Hepatocyte (in vitro differentiated cells): ENCODE measurements around the gene KLHL36. TPM values are rescaled to one million over a fixed set of nuclear protein-coding genes. Genes with fewer than 3 reads are reported as not detected.

Experiments used
- DNase-seq: peaks from one replicate; pipeline ENCODE4 v3.0.0-alpha.2; 2016; ENCODE audit warnings: low spot score
- H2AFZ ChIP-seq: fragments of 200-600 bp; sonication (generic); 2 replicates; pipeline ENCODE4 v1.6.0; 2016; ENCODE audit warnings: antibody characterized with exemption, mild to moderate bottlenecking
- H3K27ac ChIP-seq: fragments of 200-600 bp; sonication (generic); 2 replicates; pipeline ENCODE4 v1.5.1; 2016; ENCODE audit warnings: mild to moderate bottlenecking
- H3K27me3 ChIP-seq: fragments of 200-600 bp; sonication (generic); 2 replicates; pipeline ENCODE4 v1.6.1; 2016
- H3K36me3 ChIP-seq: fragments of 200-600 bp; sonication (generic); replicated peaks from 2 replicates; pipeline ENCODE4 v1.5.1; 2016; ENCODE audit warnings: low read depth; ENCODE audit not compliant: insufficient read depth
- H3K4me1 ChIP-seq: fragments of 200-600 bp; sonication (generic); 2 replicates; pipeline ENCODE4 v1.5.1; 2016; ENCODE audit warnings: mild to moderate bottlenecking, moderate library complexity; ENCODE audit not compliant: insufficient read depth
- H3K4me2 ChIP-seq: fragments of 200-600 bp; sonication (generic); 2 replicates; pipeline ENCODE4 v1.6.0; 2016
- H3K4me3 ChIP-seq: fragments of 200-600 bp; sonication (generic); 2 replicates; pipeline ENCODE4 v1.5.1; 2016; ENCODE audit warnings: mild to moderate bottlenecking
- H3K79me2 ChIP-seq: fragments of 200-600 bp; sonication (generic); 2 replicates; pipeline ENCODE4 v1.6.0; 2017; ENCODE audit warnings: mild to moderate bottlenecking
- H3K9me2 ChIP-seq: fragments of 200-600 bp; sonication (generic); replicated peaks from 2 replicates; pipeline ENCODE4 v1.6.0; 2017; ENCODE audit warnings: mild to moderate bottlenecking; ENCODE audit not compliant: insufficient read depth
- H3K9me3 ChIP-seq: fragments of 200-600 bp; sonication (generic); 2 replicates; pipeline ENCODE4 v1.5.1; 2016; ENCODE audit warnings: low read depth, mild to moderate bottlenecking
- H4K20me1 ChIP-seq: fragments of 200-600 bp; sonication (generic); 2 replicates; pipeline ENCODE4 v1.6.0; 2016; ENCODE audit warnings: mild to moderate bottlenecking; ENCODE audit not compliant: insufficient read depth, poor library complexity, severe bottlenecking
- EZH2 ChIP-seq: fragments of 200-600 bp; sonication (generic); IDR thresholded peaks from 2 replicates; pipeline ENCODE4 v1.6.1; 2016; ENCODE audit warnings: antibody characterized with exemption, mild to moderate bottlenecking, borderline replicate concordance
- EZH2phosphoT487 ChIP-seq: fragments of 200-600 bp; sonication (generic); IDR thresholded peaks from one replicate; pipeline ENCODE4 v1.6.1; 2018; ENCODE audit warnings: antibody characterized with exemption, mild to moderate bottlenecking, low read depth, moderate library complexity; ENCODE audit not compliant: unreplicated experiment, severe bottlenecking
- WGBS: methylation state at CpG from one replicate; pipeline ENCODE4 v1.1.6; 2016; ENCODE audit warnings: low lambda C conversion rate; ENCODE audit errors: missing lambda C conversion rate; 5-methylcytosine and 5-hydroxymethylcytosine counted together
- polyA plus RNA-seq: library from polyadenylated mRNA; unstranded; fragments of >200 nt; fragmentation: Nextera tagmentation; extraction: Ambion mirVana; gene quantifications from 2 replicates; pipeline ENCODE4 v1.2.1, GENCODE V29; 2016
- total RNA-seq: library from RNA; depleted of rRNA; stranded (reverse); fragments of >200 nt; gene quantifications from 2 replicates; pipeline ENCODE4 v1.2.3, GENCODE V29; 2014
- TF ChIP-seq, protein P1 (sequence below): fragments of 200-600 bp; sonication (generic); IDR thresholded peaks from 2 replicates; pipeline ENCODE4 v1.5.1; 2016; ENCODE audit warnings: antibody characterized with exemption, mild to moderate bottlenecking; ENCODE audit not compliant: poor library complexity

The KLHL36 gene
- total and polyA plus RNA-seq, 2 experiments from 2014 or later = 24.4 to 50.5 TPM

DNA sequence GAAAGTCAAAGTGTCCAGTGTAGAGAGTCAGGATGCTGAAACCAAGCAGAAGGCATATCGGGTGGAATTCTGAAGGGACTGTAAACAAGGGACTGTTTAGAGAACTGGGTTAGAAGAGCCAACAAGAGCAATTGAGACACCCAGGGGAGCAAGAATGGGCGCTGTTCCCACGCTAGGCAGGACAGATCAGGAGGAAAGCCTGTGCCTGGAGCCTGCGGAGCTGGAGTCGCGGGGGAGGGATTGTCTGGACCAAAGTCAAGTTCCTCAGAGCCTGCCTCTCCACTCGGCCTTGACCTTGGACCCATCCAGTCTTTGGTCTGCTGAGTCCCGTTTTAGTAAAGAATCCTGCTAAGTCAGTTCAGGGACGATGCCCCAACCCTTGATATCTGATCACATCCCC is 14.7 kb upstream of the KLHL36 start:
- H3K9me2 ChIP-seq = no peaks in the 10 kb centered on the region
- no peaks in the 10 kb centered on the region for H3K9me3 ChIP-seq
- H3K36me3 ChIP-seq = no peaks in the 10 kb centered on the region
- no peaks in the 10 kb centered on the region for H3K79me2 ChIP-seq
- TF ChIP-seq EZH2 (no peak), EZH2phosphoT487 (no peak)
- TF ChIP-seq, protein P1, sequence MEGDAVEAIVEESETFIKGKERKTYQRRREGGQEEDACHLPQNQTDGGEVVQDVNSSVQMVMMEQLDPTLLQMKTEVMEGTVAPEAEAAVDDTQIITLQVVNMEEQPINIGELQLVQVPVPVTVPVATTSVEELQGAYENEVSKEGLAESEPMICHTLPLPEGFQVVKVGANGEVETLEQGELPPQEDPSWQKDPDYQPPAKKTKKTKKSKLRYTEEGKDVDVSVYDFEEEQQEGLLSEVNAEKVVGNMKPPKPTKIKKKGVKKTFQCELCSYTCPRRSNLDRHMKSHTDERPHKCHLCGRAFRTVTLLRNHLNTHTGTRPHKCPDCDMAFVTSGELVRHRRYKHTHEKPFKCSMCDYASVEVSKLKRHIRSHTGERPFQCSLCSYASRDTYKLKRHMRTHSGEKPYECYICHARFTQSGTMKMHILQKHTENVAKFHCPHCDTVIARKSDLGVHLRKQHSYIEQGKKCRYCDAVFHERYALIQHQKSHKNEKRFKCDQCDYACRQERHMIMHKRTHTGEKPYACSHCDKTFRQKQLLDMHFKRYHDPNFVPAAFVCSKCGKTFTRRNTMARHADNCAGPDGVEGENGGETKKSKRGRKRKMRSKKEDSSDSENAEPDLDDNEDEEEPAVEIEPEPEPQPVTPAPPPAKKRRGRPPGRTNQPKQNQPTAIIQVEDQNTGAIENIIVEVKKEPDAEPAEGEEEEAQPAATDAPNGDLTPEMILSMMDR = no peak
- H3K4me2 ChIP-seq = no peak overlapping the region
- WGBS = 65% methylated on average over 9 of the region's 9 CpGs
- H4K20me1 ChIP-seq = no peaks in the 10 kb centered on the region
- H2AFZ ChIP-seq = no peak overlapping the region
- no peak overlapping the region for H3K27ac ChIP-seq
- no peaks in the 10 kb centered on the region for H3K4me1 ChIP-seq
- H3K27me3 ChIP-seq = no peaks in the 10 kb centered on the region
- no peak for DNase-seq
- no peak overlapping the region for H3K4me3 ChIP-seq

DNA sequence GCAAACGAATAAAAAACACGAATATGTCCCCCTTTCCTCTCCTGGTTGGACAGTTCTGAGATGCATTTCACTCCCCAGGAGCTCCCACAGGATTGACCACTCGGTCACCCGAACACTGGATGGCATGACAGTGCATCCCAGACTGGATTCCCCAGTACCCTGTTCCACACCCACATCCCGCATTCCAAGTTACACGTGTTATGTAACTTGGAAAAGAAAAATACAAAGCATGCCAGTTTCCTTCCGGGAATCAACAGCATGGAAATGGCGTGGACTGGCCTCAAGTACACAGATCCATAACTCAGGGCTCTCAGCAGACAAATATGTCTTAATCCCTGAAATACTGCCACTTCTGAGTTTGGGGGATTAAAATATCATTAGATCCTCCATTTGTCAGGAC is 12.6 kb upstream of the KLHL36 start:
- no peak for DNase-seq
- Histone ChIP-seq H2AFZ (no peak overlapping the region), H3K9me3 (no peaks in the 10 kb centered on the region), H3K4me3 (no peak overlapping the region), H3K27me3 (no peaks in the 10 kb centered on the region), H3K79me2 (no peaks in the 10 kb centered on the region), H3K27ac (no peak overlapping the region), H3K4me1 (no peaks in the 10 kb centered on the region), H3K36me3 (no peaks in the 10 kb centered on the region), H3K4me2 (no peak overlapping the region), H3K9me2 (no peaks in the 10 kb centered on the region), H4K20me1 (no peaks in the 10 kb centered on the region)
- 89% methylated on average over 8 of the region's 8 CpGs for WGBS
- TF ChIP-seq EZH2phosphoT487 = no peak
- TF ChIP-seq, protein P1 = no peak
- TF ChIP-seq EZH2 = no peak

DNA sequence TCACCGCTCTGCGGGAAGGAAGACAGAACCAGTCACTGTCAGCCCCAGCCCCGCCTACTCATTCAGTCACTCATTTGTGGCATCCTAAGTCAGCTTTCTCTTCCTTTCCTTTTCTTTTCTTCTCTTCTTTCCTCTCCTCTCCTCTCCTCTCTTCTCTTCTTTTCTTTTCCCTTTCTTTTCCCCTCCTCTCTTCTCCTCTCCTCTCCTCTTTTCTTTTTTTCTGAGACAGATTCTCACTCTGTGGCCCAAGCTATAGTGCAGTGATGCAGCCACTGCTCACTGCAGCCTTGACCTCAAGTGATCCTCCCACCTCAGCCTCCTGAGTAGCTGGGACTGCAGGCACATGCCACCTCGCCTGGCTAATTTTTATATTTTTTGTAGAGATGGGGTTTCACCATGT is 10.6 kb upstream of the KLHL36 start:
- H3K9me2 ChIP-seq = no peaks in the 10 kb centered on the region
- no peaks in the 10 kb centered on the region for H3K36me3 ChIP-seq
- H3K27ac ChIP-seq = no peak overlapping the region
- 90% methylated on average over 4 of the region's 4 CpGs for WGBS
- H2AFZ ChIP-seq = no peak overlapping the region
- no peak for DNase-seq
- H3K4me1 ChIP-seq = peaks cover 2% of the 10 kb centered on the region
- TF ChIP-seq EZH2 = no peak
- no peak for TF ChIP-seq EZH2phosphoT487
- TF ChIP-seq, protein P1 = no peak
- H4K20me1 ChIP-seq = no peaks in the 10 kb centered on the region
- H3K27me3 ChIP-seq = no peaks in the 10 kb centered on the region
- H3K9me3 ChIP-seq = no peaks in the 10 kb centered on the region
- no peak overlapping the region for H3K4me2 ChIP-seq
- no peak overlapping the region for H3K4me3 ChIP-seq
- no peaks in the 10 kb centered on the region for H3K79me2 ChIP-seq
